ENCODE results near the gene RPGR.

The RPGR gene

GRCh38 chrX:38311743-38312142 lies 15.6 kb downstream of the RPGR start:
- Histone ChIP-seq H3K4me2 (ENCODE audit: low read length) (no peak overlapping the region), H3K4me1 (ENCODE audit: insufficient read depth, low read length, severe bottlenecking) (no peaks in the 10 kb centered on the region), H3K4me3 (ENCODE audit: low read depth, low read length, poor library complexity, severe bottlenecking) (no peak overlapping the region), H4K20me1 (ENCODE audit: insufficient read depth, low read length) (no peaks in the 10 kb centered on the region), H3K9me3 (ENCODE audit: low read length) (no peaks in the 10 kb centered on the region), H3K27ac (ENCODE audit: low read depth, low read length, poor library complexity, severe bottlenecking) (no peak overlapping the region), H3F3A (ENCODE audit: insufficient read depth, low read length) (no peaks in the 10 kb centered on the region), H3K9me2 (ENCODE audit: low read depth, low read length) (no peaks in the 10 kb centered on the region), H3K36me3 (ENCODE audit: insufficient read depth, low read length) (peaks cover 6% of the 10 kb centered on the region), H3K79me2 (ENCODE audit: insufficient read depth, low read length) (no peaks in the 10 kb centered on the region), H3K27me3 (ENCODE audit: insufficient read depth, low read length) (no peaks in the 10 kb centered on the region), H3K9ac (ENCODE audit: low read length) (no peak overlapping the region), H2AFZ (ENCODE audit: low read length) (no peak overlapping the region)
- TF ChIP-seq, protein P1, sequence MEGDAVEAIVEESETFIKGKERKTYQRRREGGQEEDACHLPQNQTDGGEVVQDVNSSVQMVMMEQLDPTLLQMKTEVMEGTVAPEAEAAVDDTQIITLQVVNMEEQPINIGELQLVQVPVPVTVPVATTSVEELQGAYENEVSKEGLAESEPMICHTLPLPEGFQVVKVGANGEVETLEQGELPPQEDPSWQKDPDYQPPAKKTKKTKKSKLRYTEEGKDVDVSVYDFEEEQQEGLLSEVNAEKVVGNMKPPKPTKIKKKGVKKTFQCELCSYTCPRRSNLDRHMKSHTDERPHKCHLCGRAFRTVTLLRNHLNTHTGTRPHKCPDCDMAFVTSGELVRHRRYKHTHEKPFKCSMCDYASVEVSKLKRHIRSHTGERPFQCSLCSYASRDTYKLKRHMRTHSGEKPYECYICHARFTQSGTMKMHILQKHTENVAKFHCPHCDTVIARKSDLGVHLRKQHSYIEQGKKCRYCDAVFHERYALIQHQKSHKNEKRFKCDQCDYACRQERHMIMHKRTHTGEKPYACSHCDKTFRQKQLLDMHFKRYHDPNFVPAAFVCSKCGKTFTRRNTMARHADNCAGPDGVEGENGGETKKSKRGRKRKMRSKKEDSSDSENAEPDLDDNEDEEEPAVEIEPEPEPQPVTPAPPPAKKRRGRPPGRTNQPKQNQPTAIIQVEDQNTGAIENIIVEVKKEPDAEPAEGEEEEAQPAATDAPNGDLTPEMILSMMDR (IDR thresholded peaks at IDR 0.05; ENCODE audit: low read length): no peak
- TF ChIP-seq EZH2 (IDR thresholded peaks at IDR 0.05; ENCODE audit: borderline replicate concordance, low read length): no peak

DNA sequence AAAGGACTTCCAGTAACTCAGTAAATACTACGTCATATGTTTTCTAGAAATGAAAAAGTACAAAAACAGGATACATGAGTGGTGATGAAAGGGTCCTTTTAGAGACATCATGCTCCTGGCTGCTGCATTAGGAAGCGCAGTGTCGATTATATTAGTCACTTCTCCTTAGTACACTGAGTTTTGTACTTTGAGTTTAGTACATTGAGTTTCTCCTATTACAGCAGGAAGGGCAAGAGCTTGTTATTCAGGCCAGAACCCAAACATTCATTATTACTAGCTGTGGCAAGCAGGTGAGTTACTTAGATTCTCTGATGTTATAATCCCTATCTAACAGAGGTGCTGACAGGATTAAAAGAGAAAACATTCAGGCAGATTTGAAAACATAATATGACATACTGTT lies 21.3 kb downstream of the RPGR start:
- Histone ChIP-seq H3K4me3 (ENCODE audit: low read depth, low read length, poor library complexity, severe bottlenecking) (no peak overlapping the region), H3K27me3 (ENCODE audit: insufficient read depth, low read length) (no peaks in the 10 kb centered on the region), H3K9me2 (ENCODE audit: low read depth, low read length) (no peaks in the 10 kb centered on the region), H3K27ac (ENCODE audit: low read depth, low read length, poor library complexity, severe bottlenecking) (no peak overlapping the region), H3K9ac (ENCODE audit: low read length) (no peak overlapping the region), H3K79me2 (ENCODE audit: insufficient read depth, low read length) (no peaks in the 10 kb centered on the region), H2AFZ (ENCODE audit: low read length) (no peak overlapping the region), H4K20me1 (ENCODE audit: insufficient read depth, low read length) (no peaks in the 10 kb centered on the region), H3K4me2 (ENCODE audit: low read length) (no peak overlapping the region), H3F3A (ENCODE audit: insufficient read depth, low read length) (no peaks in the 10 kb centered on the region), H3K9me3 (ENCODE audit: low read length) (no peaks in the 10 kb centered on the region), H3K4me1 (ENCODE audit: insufficient read depth, low read length, severe bottlenecking) (no peaks in the 10 kb centered on the region), H3K36me3 (ENCODE audit: insufficient read depth, low read length) (no peaks in the 10 kb centered on the region)
- no peak for TF ChIP-seq EZH2 (IDR thresholded peaks at IDR 0.05; ENCODE audit: borderline replicate concordance, low read length)
- TF ChIP-seq, protein P1 (IDR thresholded peaks at IDR 0.05; ENCODE audit: low read length): no peak

DNA sequence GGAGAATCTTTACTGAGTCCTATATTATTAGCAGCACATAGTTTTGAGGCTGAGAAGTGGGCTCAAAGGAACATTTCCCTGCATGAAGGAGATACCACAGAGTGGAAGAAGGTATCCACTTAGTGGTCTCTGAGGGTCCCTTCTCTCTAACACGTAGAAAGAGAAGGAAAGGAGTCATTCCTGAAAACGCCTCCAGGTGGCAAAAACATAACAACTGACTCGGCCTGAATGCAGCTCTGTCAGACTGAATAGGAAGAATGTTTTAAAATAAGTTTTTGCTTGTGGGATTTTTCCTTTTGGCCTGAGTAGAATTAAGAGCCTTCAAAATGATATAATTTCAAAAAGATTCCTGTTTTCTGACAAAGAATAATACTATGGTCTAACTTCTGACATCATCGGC lies 23.3 kb downstream of the RPGR start:
- Histone ChIP-seq H3K9me3 (ENCODE audit: low read length) (no peaks in the 10 kb centered on the region), H3K36me3 (ENCODE audit: insufficient read depth, low read length) (no peaks in the 10 kb centered on the region), H3F3A (ENCODE audit: insufficient read depth, low read length) (no peaks in the 10 kb centered on the region), H3K9me2 (ENCODE audit: low read depth, low read length) (no peaks in the 10 kb centered on the region), H3K9ac (ENCODE audit: low read length) (no peak overlapping the region), H3K27me3 (ENCODE audit: insufficient read depth, low read length) (no peaks in the 10 kb centered on the region), H3K27ac (ENCODE audit: low read depth, low read length, poor library complexity, severe bottlenecking) (no peak overlapping the region), H2AFZ (ENCODE audit: low read length) (no peak overlapping the region), H3K4me1 (ENCODE audit: insufficient read depth, low read length, severe bottlenecking) (no peaks in the 10 kb centered on the region), H3K4me3 (ENCODE audit: low read depth, low read length, poor library complexity, severe bottlenecking) (no peak overlapping the region), H4K20me1 (ENCODE audit: insufficient read depth, low read length) (no peaks in the 10 kb centered on the region), H3K79me2 (ENCODE audit: insufficient read depth, low read length) (no peaks in the 10 kb centered on the region), H3K4me2 (ENCODE audit: low read length) (no peak overlapping the region)
- TF ChIP-seq, protein P1 (IDR thresholded peaks at IDR 0.05; ENCODE audit: low read length): peak; percentile 8; the same call in 1 of the 2 replicates
- no peak for TF ChIP-seq EZH2 (IDR thresholded peaks at IDR 0.05; ENCODE audit: borderline replicate concordance, low read length)

All from OCI-LY1 (cell line).